ENCODE measurements around the gene RGSL1. TPM values are rescaled to one million over a fixed set of nuclear protein-coding genes. Genes with fewer than 3 reads are reported as not detected.
"Not testable (repeated sequence)": the region's sequence is repeated elsewhere in the genome, so short reads cannot be mapped to it uniquely, and the experiment has no call there.

The RGSL1 gene
- total and polyA plus RNA-seq, 5 donors = not detected

DNA sequence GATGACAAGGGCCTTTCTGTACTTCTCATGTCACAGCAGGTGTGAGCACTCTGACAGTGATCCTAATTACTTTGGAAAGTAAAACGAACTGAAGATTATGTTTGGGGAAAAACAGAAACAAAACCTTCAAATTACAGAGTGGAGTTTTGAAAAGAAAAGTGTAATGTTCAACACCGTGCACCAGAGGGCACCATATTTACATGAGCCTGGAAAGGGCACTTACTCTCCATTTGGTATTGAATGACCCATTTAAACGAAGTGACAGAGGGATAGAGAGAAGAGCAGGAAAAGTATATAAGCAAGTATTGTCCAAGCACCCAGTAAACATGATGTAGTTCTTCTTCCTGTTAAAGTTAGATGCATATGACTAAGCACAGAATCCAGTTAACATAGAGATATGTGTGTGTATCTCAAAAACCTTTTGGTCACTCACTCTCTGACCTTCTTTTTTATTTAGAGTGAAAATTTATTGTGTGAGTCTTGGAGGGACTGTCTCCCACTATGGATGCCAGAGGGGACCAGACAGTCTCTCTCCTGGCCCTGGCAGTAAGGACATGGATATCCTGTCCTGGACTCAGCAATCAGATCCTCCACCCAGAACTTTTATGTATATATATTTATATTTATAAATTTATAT lies 3.8 kb upstream of the RGSL1 start:
- no peak for DNase-seq
- ATAC-seq = no peak
- H3K4me1 ChIP-seq (ENCODE audit: control insufficient read depth, insufficient read depth, low read length) = no peaks in the 10 kb centered on the region
- no peak overlapping the region for H3K27ac ChIP-seq (ENCODE audit: low read length)
- no peak overlapping the region for H3K4me3 ChIP-seq (ENCODE audit: low read length)
- 3% methylated on average over 3 of the region's 3 CpGs for WGBS
- intact Hi-C loops (cut with DNase I) = loop anchor here (5.0 to 10.0 kb wide), 4 partner anchors 139 to 339 kb away; partner anchors contain the start of genes NPL (in 1 of the 4) and RNASEL (in 1 of the 4)
- H3K9me3 ChIP-seq (ENCODE audit: control insufficient read depth, low read length) = no peaks in the 10 kb centered on the region
- no peaks in the 10 kb centered on the region for H3K27me3 ChIP-seq (ENCODE audit: control insufficient read depth, insufficient read depth)

DNA sequence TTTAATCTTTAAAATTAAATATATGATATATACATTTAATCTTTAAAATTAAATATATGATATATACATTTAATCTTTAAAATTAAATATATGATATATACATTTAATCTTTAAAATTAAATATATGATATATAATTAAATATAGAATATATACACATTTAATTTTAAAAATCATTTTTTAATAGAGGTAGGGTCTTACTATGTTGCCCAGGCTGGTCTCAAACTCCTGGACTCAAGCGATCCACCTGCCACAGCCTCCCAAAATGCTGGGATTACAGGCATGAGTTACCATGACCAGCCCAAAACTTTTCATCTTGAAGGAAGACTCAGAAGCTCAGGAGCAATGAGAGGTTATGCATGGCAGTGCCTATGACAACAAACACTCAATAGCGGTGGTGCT lies 2.8 kb upstream of the RGSL1 start:
- not testable (repeated sequence) for ATAC-seq; H3K4me1 ChIP-seq (ENCODE audit: control insufficient read depth, insufficient read depth, low read length); H3K4me3 ChIP-seq (ENCODE audit: low read length); H3K27me3 ChIP-seq (ENCODE audit: control insufficient read depth, insufficient read depth); H3K9me3 ChIP-seq (ENCODE audit: control insufficient read depth, low read length); H3K27ac ChIP-seq (ENCODE audit: low read length); DNase-seq
- 98% methylated on average over 2 of the region's 2 CpGs for WGBS
- intact Hi-C loops (cut with DNase I) = loop anchor here (5.0 to 10.0 kb wide), 4 partner anchors 138 to 338 kb away; partner anchors contain the start of genes NPL (in 1 of the 4) and RNASEL (in 1 of the 4)

DNA sequence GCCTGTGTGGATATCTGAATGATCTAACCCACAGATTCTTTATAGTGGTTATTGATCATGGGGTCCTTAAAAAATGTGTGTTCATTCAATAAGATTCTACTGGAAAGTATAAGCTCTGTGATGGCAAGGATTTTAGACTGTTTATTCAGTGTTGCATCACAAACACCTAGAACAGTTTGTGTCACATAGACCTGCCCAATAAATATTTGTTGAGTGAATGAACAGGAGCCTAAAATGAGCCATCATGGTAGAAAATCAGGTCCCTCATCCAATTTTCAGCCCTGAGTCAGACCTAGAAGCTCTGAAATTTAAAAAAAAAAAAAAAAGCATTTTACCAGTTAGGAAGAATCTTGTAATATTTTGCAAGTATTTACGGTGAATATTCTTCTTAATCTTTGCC lies 2.3 kb upstream of the RGSL1 start:
- 75% methylated on average over 1 of the region's 1 CpG for WGBS
- no peaks in the 10 kb centered on the region for H3K9me3 ChIP-seq (ENCODE audit: control insufficient read depth, low read length)
- DNase-seq (no peak), ATAC-seq (no peak)
- no peak overlapping the region for H3K4me3 ChIP-seq (ENCODE audit: low read length)
- H3K27me3 ChIP-seq (ENCODE audit: control insufficient read depth, insufficient read depth) = no peaks in the 10 kb centered on the region
- no peak overlapping the region for H3K27ac ChIP-seq (ENCODE audit: low read length)
- intact Hi-C loops (cut with DNase I) = loop anchor here (5.0 to 10.0 kb wide), 4 partner anchors 137 to 337 kb away; partner anchors contain the start of genes NPL (in 1 of the 4) and RNASEL (in 1 of the 4)
- no peaks in the 10 kb centered on the region for H3K4me1 ChIP-seq (ENCODE audit: control insufficient read depth, insufficient read depth, low read length)

DNA sequence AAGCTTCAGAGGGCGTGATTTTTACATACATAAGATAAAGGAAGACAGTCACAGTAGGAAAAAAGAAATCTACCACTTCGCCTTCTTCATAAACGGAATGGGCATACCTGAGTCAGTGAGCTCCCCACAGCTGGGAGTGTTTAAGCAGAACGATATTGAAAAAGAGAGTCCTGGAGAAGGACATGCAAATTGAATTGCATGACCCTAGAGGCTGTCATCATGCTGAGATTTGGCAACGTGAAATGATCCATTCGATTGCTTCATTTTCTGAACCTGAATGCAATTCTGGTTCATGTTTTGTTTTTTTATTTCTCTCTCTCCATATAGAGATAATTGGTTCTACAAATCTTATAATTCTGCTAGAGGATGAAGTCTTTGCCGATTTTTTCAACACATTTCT lies 3.7 kb downstream of the RGSL1 start:
- intact Hi-C loops (cut with DNase I) = no loop called here
- ATAC-seq (no peak), DNase-seq (no peak)
- WGBS = 74% methylated on average over 7 of the region's 7 CpGs
- H3K4me1 ChIP-seq (ENCODE audit: control insufficient read depth, insufficient read depth, low read length) = no peaks in the 10 kb centered on the region
- no peak overlapping the region for H3K4me3 ChIP-seq (ENCODE audit: low read length)
- no peaks in the 10 kb centered on the region for H3K27me3 ChIP-seq (ENCODE audit: control insufficient read depth, insufficient read depth)
- no peaks in the 10 kb centered on the region for H3K9me3 ChIP-seq (ENCODE audit: control insufficient read depth, low read length)
- no peak overlapping the region for H3K27ac ChIP-seq (ENCODE audit: low read length)

DNA sequence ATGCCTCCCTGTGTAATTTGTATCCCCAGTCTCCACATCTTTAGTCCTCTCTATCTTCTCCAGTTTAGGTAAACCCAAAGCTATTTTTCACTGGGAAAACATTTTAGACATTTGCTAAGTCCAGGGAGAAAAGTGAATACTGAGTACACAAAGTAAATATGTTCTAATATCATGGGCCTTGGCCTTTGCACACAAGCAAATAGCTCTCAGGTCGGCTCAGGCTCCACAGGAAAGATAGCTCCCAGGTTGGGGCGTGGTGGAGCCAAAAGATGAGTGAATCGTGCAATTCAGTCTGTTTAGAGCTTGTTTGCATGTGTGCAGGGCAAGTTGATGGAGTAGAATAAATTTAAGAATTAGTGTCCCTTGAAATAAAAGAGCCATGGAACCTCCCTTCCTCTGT lies 7.9 kb downstream of the RGSL1 start:
- Histone ChIP-seq H3K9me3 (ENCODE audit: control insufficient read depth, low read length) (no peaks in the 10 kb centered on the region), H3K4me3 (ENCODE audit: low read length) (no peak overlapping the region), H3K27me3 (ENCODE audit: control insufficient read depth, insufficient read depth) (no peaks in the 10 kb centered on the region), H3K4me1 (ENCODE audit: control insufficient read depth, insufficient read depth, low read length) (no peaks in the 10 kb centered on the region), H3K27ac (ENCODE audit: low read length) (no peak overlapping the region)
- intact Hi-C loops (cut with DNase I) = no loop called here
- 81% methylated on average over 3 of the region's 3 CpGs for WGBS
- DNase-seq (no peak), ATAC-seq (no peak)

DNA sequence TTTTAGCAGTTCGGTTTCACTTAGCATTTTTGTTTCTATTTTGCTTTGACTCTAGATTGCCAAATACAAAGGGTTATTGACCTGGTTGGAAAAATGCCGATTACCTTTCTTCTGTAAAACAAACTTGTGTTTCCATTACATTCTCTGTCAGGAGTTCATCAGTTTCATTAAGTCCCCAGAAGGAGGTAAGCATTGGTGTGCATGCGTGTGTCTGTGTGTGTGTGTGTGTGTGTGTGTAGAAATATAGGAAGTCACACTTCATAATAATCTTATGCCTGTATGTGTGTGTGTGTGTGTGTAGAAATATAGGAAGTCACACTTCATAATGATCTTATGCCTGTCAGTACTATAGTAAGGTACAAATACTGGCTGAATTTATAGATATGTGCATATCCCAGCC lies 10.0 kb downstream of the RGSL1 start:
- Histone ChIP-seq H3K27ac (ENCODE audit: low read length) (no peak overlapping the region), H3K4me3 (ENCODE audit: low read length) (no peak overlapping the region), H3K27me3 (ENCODE audit: control insufficient read depth, insufficient read depth) (no peaks in the 10 kb centered on the region), H3K4me1 (ENCODE audit: control insufficient read depth, insufficient read depth, low read length) (no peaks in the 10 kb centered on the region), H3K9me3 (ENCODE audit: control insufficient read depth, low read length) (no peaks in the 10 kb centered on the region)
- ATAC-seq (no peak), DNase-seq (no peak)
- 82% methylated on average over 3 of the region's 3 CpGs for WGBS
- intact Hi-C loops (cut with DNase I) = no loop called here

DNA sequence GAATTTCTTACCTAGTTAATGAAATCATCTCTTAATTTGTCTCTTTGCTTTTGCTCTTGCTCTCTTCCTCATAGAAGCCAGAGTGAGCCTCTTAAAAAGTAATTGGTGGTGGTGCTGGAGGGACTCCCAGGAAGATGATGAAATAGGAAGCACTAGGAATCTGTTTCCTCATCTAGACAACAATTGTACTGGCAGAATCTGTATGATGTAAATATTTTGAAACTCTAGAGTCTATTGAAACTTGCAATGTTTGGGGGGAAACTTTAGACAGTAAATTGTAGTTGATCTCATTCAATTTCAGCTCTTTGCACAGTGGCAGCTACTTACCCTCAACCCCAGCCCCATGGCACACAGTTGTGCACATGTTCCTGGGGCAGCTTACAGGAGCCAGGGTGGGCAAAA lies 10.6 kb downstream of the RGSL1 start:
- intact Hi-C loops (cut with DNase I) = no loop called here
- DNase-seq (no peak), ATAC-seq (no peak)
- H3K4me3 ChIP-seq (ENCODE audit: low read length) = no peak overlapping the region
- H3K27me3 ChIP-seq (ENCODE audit: control insufficient read depth, insufficient read depth) = no peaks in the 10 kb centered on the region
- H3K27ac ChIP-seq (ENCODE audit: low read length) = no peak overlapping the region
- no peaks in the 10 kb centered on the region for H3K4me1 ChIP-seq (ENCODE audit: control insufficient read depth, insufficient read depth, low read length)
- H3K9me3 ChIP-seq (ENCODE audit: control insufficient read depth, low read length) = no peaks in the 10 kb centered on the region

DNA sequence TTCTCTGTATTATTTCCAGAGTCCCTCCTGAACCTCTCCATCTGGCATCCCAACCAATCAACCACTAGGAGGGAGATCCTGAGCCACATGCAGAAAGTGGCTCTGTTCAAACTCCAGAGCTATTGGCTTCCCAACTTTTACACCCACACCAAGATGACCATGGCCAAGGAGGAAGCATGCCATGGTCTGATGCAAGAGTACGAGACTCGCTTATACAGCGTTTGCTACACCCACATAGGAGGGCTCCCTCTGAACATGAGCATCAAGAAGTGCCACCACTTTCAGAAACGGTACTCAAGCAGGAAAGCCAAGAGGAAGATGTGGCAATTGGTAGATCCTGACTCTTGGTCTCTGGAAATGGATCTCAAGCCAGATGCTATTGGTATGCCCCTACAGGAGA lies 23.6 kb downstream of the RGSL1 start:
- intact Hi-C loops (cut with DNase I) = no loop called here

DNA sequence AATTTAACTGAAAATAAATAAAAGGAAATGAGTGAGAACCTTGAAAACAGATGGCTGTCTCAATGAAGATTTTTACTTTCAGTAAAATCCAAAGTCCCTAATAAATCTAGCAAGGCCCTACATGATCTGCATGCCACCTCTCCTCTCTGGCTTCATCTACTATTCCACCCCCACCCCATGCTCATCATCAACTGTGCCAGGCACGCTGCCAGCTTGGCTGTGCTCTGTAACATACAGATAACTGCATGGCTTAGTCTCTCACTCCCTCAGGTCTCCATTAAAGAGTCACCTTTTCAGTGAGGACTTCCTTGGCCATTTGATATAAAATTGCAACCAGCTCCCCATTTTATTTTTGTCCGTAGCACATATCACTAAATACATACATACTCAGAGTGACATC lies 26.7 kb downstream of the RGSL1 start:
- H3K27ac ChIP-seq (ENCODE audit: low read length) = no peak overlapping the region
- no peak overlapping the region for H3K4me3 ChIP-seq (ENCODE audit: low read length)
- no peaks in the 10 kb centered on the region for H3K27me3 ChIP-seq (ENCODE audit: control insufficient read depth, insufficient read depth)
- intact Hi-C loops (cut with DNase I) = no loop called here
- WGBS = 69% methylated on average over 2 of the region's 2 CpGs
- DNase-seq = peak in 2 of 3 donors; percentile 73 to 74
- ATAC-seq = peak in 1 of 2 donors; percentile 61
- H3K9me3 ChIP-seq (ENCODE audit: control insufficient read depth, low read length) = peaks cover 4% of the 10 kb centered on the region
- H3K4me1 ChIP-seq (ENCODE audit: control insufficient read depth, insufficient read depth, low read length) = peaks cover 1% of the 10 kb centered on the region

More for the DNA sequence above, 23.6 kb downstream of the RGSL1 start:
- Histone ChIP-seq H3K27me3 (ENCODE audit: control insufficient read depth, insufficient read depth) (no peaks in the 10 kb centered on the region), H3K4me1 (ENCODE audit: control insufficient read depth, insufficient read depth, low read length) (peaks cover 1% of the 10 kb centered on the region), H3K9me3 (ENCODE audit: control insufficient read depth, low read length) (peaks cover 4% of the 10 kb centered on the region), H3K27ac (ENCODE audit: low read length) (no peak overlapping the region), H3K4me3 (ENCODE audit: low read length) (no peak overlapping the region)
- 84% methylated on average over 4 of the region's 4 CpGs for WGBS
- ATAC-seq (no peak), DNase-seq (no peak)

DNA sequence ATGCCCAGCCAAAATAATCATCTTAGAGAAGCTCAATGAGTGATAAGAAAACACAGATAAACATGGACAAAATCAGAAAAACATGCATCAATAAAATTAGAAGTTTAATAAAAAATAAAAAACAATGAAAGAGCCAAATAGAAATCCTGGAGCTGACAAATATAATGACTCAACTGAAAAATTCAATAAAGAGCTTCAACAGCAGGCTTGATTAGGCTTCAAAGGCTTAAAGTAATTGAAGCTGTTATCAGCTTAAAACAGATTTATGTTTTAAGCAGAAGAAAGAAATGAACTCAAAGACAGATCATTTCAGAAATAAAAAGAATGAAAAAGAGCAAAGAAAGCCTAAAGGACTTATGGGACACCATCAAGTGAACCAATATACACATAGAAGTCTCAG lies 28.3 kb downstream of the RGSL1 start:
- H3K27ac ChIP-seq (ENCODE audit: low read length) = no peak overlapping the region
- intact Hi-C loops (cut with DNase I) = no loop called here
- ATAC-seq = no peak
- DNase-seq = no peak
- no peaks in the 10 kb centered on the region for H3K27me3 ChIP-seq (ENCODE audit: control insufficient read depth, insufficient read depth)
- H3K4me1 ChIP-seq (ENCODE audit: control insufficient read depth, insufficient read depth, low read length) = peaks cover 1% of the 10 kb centered on the region
- H3K4me3 ChIP-seq (ENCODE audit: low read length) = no peak overlapping the region
- peaks cover 4% of the 10 kb centered on the region for H3K9me3 ChIP-seq (ENCODE audit: control insufficient read depth, low read length)

DNA sequence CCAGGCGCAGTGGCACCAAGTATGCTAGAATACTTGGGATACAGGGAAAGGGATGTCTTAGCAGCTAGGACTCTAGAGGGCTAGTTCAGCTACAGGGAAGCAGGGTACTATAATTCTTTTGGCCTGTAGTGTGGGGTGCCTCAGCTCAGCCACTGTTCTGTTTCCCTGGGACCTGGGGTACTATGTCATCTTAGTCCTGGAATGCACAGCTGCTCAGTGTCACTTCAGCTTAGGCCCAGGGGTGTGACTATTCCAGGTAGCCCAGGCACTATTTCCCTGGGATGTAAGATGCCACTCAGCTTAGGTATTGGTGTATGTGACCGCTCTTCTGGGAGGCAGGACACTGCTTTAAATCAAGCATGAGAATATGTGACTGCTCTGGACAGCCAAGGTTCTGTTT lies 34.1 kb downstream of the RGSL1 start:
- 95% methylated on average over 2 of the region's 2 CpGs for WGBS

More for the DNA sequence above, 34.1 kb downstream of the RGSL1 start:
- no peak overlapping the region for H3K4me3 ChIP-seq (ENCODE audit: low read length)
- H3K4me1 ChIP-seq (ENCODE audit: control insufficient read depth, insufficient read depth, low read length) = no peaks in the 10 kb centered on the region
- intact Hi-C loops (cut with DNase I) = no loop called here
- DNase-seq (no peak), ATAC-seq (no peak)
- H3K9me3 ChIP-seq (ENCODE audit: control insufficient read depth, low read length) = no peaks in the 10 kb centered on the region
- H3K27me3 ChIP-seq (ENCODE audit: control insufficient read depth, insufficient read depth) = no peaks in the 10 kb centered on the region
- H3K27ac ChIP-seq (ENCODE audit: low read length) = no peak overlapping the region

Data from right cardiac atrium (tissue), 5 donors.